A549 (cell line): ENCODE results near the gene MYO15A. TPM values are rescaled to one million over a fixed set of nuclear protein-coding genes. Genes with fewer than 3 reads are reported as not detected.

ENCODE experiments used
- ATAC-seq, 2 experiments: fragments of 200-7000 bp in 1 of 2; fragments of >200 bp in 1 of 2; cut with Nextera tagmentation in 1 of 2; cut with Tn5 transposase in 1 of 2; 3 replicates each; pipeline versions ENCODE4 v1.8.0 to v1.9.1; 2018 to 2020; ENCODE audit warnings: mild to moderate bottlenecking in 1 of 2, moderate library complexity in 1 of 2
- CTCF ChIA-PET: fragments of 300-600 bp; sonication (Branson Sonifier 250); formaldehyde crosslinking; extraction: SDS; loops from one replicate; lab custom pipeline; 2021; ENCODE audit warnings: antibody characterized with exemption, inconsistent platforms; lab: Yijun Ruan, JAX
- POLR2A ChIA-PET: fragments of 350-600 bp; formaldehyde crosslinking; extraction: SDS; loops from one replicate; lab custom pipeline; 2021; ENCODE audit warnings: antibody characterized with exemption, inconsistent platforms; lab: Yijun Ruan, JAX
- DNase-seq, 2 experiments: peaks; one replicate each; pipeline versions ENCODE4 v3.0.0 to v3.0.0-alpha.2; 2011 to 2016; ENCODE audit warnings: low read depth in 1 of 2, low spot score in 1 of 2
- FAIRE-seq: peaks from 2 replicates; lab custom pipeline; 2011; peaks lifted over from hg19 to GRCh38; lab: Jason Lieb, UNC
- H3K27ac ChIP-seq, 2 experiments: fragments of >200 bp; sonication (Bioruptor Twin); formaldehyde crosslinking; 3 replicates each; pipeline ENCODE4 v1.5.1; 2016 to 2017
- H3K4me1 ChIP-seq: fragments of >200 bp; sonication (Bioruptor Twin); formaldehyde crosslinking; 3 replicates; pipeline ENCODE4 v1.6.1; 2016
- H3K4me2 ChIP-seq: fragments of >200 bp; sonication (Bioruptor Twin); formaldehyde crosslinking; 3 replicates; pipeline ENCODE4 v1.6.1; 2016
- H3K4me3 ChIP-seq: fragments of >200 bp; sonication (Bioruptor Twin); formaldehyde crosslinking; 3 replicates; pipeline ENCODE4 v1.5.1; 2016
- H3K9me3 ChIP-seq: fragments of >200 bp; sonication (Bioruptor Twin); formaldehyde crosslinking; 3 replicates; pipeline ENCODE4 v1.6.1; 2016
- BHLHE40 ChIP-seq: IDR thresholded peaks from 2 replicates; pipeline ENCODE4 v1.6.1; 2012; ENCODE audit warnings: low read depth, low read length, inconsistent platforms
- CBX2 ChIP-seq: fragments of 200-600 bp; sonication (generic); IDR thresholded peaks from 2 replicates; pipeline ENCODE4 v1.6.1; 2016; ENCODE audit warnings: low read depth, mild to moderate bottlenecking, borderline replicate concordance
- CBX8 ChIP-seq: fragments of 200-600 bp; sonication (generic); IDR thresholded peaks from 2 replicates; pipeline ENCODE4 v1.6.1; 2016
- CTCF ChIP-seq: fragments of >200 bp; sonication (Bioruptor Twin); formaldehyde crosslinking; IDR thresholded peaks from 3 replicates; pipeline ENCODE4 v1.5.1; 2016
- EHMT2 ChIP-seq: fragments of 200-600 bp; sonication (generic); IDR thresholded peaks from 2 replicates; pipeline ENCODE4 v1.6.1; 2016; ENCODE audit warnings: antibody characterized with exemption, low read depth, mild to moderate bottlenecking, moderate library complexity
- GATA3 ChIP-seq: IDR thresholded peaks from 2 replicates; pipeline ENCODE4 v1.6.1; 2012; ENCODE audit warnings: borderline replicate concordance
- HOXA7 ChIP-seq: fragments of 250-450 bp; sonication (Bioruptor Pico); IDR thresholded peaks from 2 replicates; pipeline ENCODE4 v1.5.0; 2020; ENCODE audit warnings: mild to moderate bottlenecking, moderate library complexity
- KDM5A ChIP-seq: fragments of 200-600 bp; sonication (generic); IDR thresholded peaks from 2 replicates; pipeline ENCODE4 v1.6.1; 2016; ENCODE audit warnings: antibody characterized with exemption, mild to moderate bottlenecking
- NR3C1 ChIP-seq: fragments of >200 bp; sonication (Bioruptor Twin); formaldehyde crosslinking; IDR thresholded peaks from 3 replicates; pipeline ENCODE4 v1.6.1; 2017
- PBX3 ChIP-seq: IDR thresholded peaks from 2 replicates; pipeline ENCODE4 v1.6.1; 2012
- PHF8 ChIP-seq: fragments of 200-600 bp; sonication (generic); IDR thresholded peaks from 2 replicates; pipeline ENCODE4 v1.6.1; 2016; ENCODE audit warnings: low read depth, mild to moderate bottlenecking, antibody characterized with exemption, moderate library complexity, borderline replicate concordance
- POLR2A ChIP-seq: IDR thresholded peaks from 2 replicates; pipeline ENCODE4 v1.6.1; 2012; ENCODE audit warnings: mild to moderate bottlenecking, low read length
- REST ChIP-seq: fragments of 200-600 bp; sonication (generic); IDR thresholded peaks from 2 replicates; pipeline ENCODE4 v1.6.1; 2016; ENCODE audit warnings: antibody characterized with exemption, mild to moderate bottlenecking, moderate library complexity
- RFX5 ChIP-seq: fragments of 450-650 bp; IDR thresholded peaks from 2 replicates; pipeline ENCODE4 v1.7.1; 2014; ENCODE audit warnings: antibody characterized with exemption, mild to moderate bottlenecking, moderate library complexity
- TP53 ChIP-seq: fragments of 250-450 bp; sonication (Bioruptor Pico); IDR thresholded peaks from 2 replicates; pipeline ENCODE4 v1.5.0; 2021; ENCODE audit warnings: mild to moderate bottlenecking, moderate library complexity
- ZSCAN20 ChIP-seq: fragments of 250-450 bp; sonication (Bioruptor Pico); IDR thresholded peaks from 2 replicates; pipeline ENCODE4 v1.8.0; 2022; ENCODE audit warnings: mild to moderate bottlenecking, moderate library complexity
- WGBS: methylation state at CpG from one replicate; pipeline ENCODE4 v1.1.6; 2017; ENCODE audit errors: missing lambda C conversion rate; 5-methylcytosine and 5-hydroxymethylcytosine counted together
- polyA plus RNA-seq, 4 experiments: library from polyadenylated mRNA; depleted of rRNA in 3 of 4; stranded (reverse); fragments of >200 nt; fragmentation: RNase III in 1 of 4; extraction: RNeasy Plus Mini Kit Qiagen cat#74134 plus additional on column Dnase treatment in 1 of 4; gene quantifications; 2 replicates in 3 of 4; 3 replicates in 1 of 4; pipeline ENCODE4 v1.2.3, GENCODE V29; 2011 to 2017

Gene MYO15A
- polyA plus RNA-seq, 2 of the 4 experiments (the other 2 are of a cell fraction): 0.22 to 0.26 TPM

GRCh38 chr17:18143044-18143936 lies 34.7 kb downstream of the MYO15A start:
- no peak for FAIRE-seq
- 64% methylated on average over 18 of the region's 18 CpGs for WGBS
- CTCF ChIA-PET: interaction anchor here (0.8 to 6.5 kb wide), 14 partner anchors 10 to 105 kb away, joined by 4 to 67 read pairs (median 6); partner anchors contain the start of gene ALKBH5
- peak; percentile 40 to 56 for DNase-seq
- Histone ChIP-seq H3K9me3 (no peaks in the 10 kb centered on the region), H3K4me1 (no peaks in the 10 kb centered on the region)
- TF ChIP-seq GATA3: no peak
- peak; percentile 19; the same call in 1 of the 3 replicates for TF ChIP-seq CTCF
- TF ChIP-seq, all 56 proteins: peak for 1
- peak in 1 of 2 experiments; percentile 56; a peak in 3 of 6 replicates for ATAC-seq
- Histone ChIP-seq H3K4me2 (no peak overlapping the region), H3K27ac (no peak overlapping the region), H3K4me3 (no peak overlapping the region)
- POLR2A ChIA-PET: no interaction called here

- FAIRE-seq (no peak), DNase-seq (no peak), ATAC-seq (no peak)
- H3K4me1 ChIP-seq: no peaks in the 10 kb centered on the region
- H3K4me2 ChIP-seq: no peak overlapping the region
- TF ChIP-seq REST (no peak), CBX8 (no peak), TP53 (no peak), KDM5A (no peak), BHLHE40 (no peak), RFX5 (no peak), EHMT2 (no peak), PHF8 (no peak), PBX3 (no peak), HOXA7 (no peak), NR3C1 (no peak), CBX2 (no peak), ZSCAN20 (CRISPR knock-in tag) (no peak)
- 75% methylated on average over 4 of the region's 4 CpGs for WGBS
- H3K4me3 ChIP-seq: no peak overlapping the region
- no peaks in the 10 kb centered on the region for H3K9me3 ChIP-seq
- CTCF ChIA-PET: interaction anchor here (0.8 to 6.5 kb wide), 6 partner anchors 9 to 104 kb away, joined by 3 to 67 read pairs (median 6); partner anchors contain the start of gene ALKBH5
- POLR2A ChIA-PET: no interaction called here
- H3K27ac ChIP-seq: no peak overlapping the region
Measured at GRCh38 chr17:18144261-18144660, 35.7 kb downstream of the MYO15A start.

GRCh38 chr17:18144855-18145254 lies 36.3 kb downstream of the MYO15A start:
- no peaks in the 10 kb centered on the region for H3K9me3 ChIP-seq
- 80% methylated on average over 1 of the region's 1 CpG for WGBS
- FAIRE-seq (no peak), ATAC-seq (no peak), DNase-seq (no peak)
- POLR2A ChIA-PET: interaction anchor here (0.7 kb wide), 1 partner anchor 314 kb away, joined by 5 read pairs; no protein-coding TSS in a partner anchor
- no peak for TF ChIP-seq POLR2A
- no peak overlapping the region for H3K27ac ChIP-seq
- no peak overlapping the region for H3K4me2 ChIP-seq
- CTCF ChIA-PET: interaction anchor here (1.0 to 2.2 kb wide), 3 partner anchors 17 to 38 kb away, joined by 3 to 8 read pairs (median 3); partner anchors contain the start of gene ALKBH5
- H3K4me3 ChIP-seq: no peak overlapping the region
- no peaks in the 10 kb centered on the region for H3K4me1 ChIP-seq
